Fibroblast of skin of scalp (primary cell): ENCODE measurements around the gene SETX.
"Not testable (repeated sequence)": the region's sequence is repeated elsewhere in the genome, so short reads cannot be mapped to it uniquely, and the experiment has no call there.

Experiments
- DNase-seq: peaks from one replicate; pipeline ENCODE4 v3.0.0-alpha.2; 2013

The SETX gene

GRCh38 chr9:132287256-132287760 lies 67.5 kb downstream of the SETX start:
- DNase-seq: no peak

- peak; percentile 58 for DNase-seq
Observed at GRCh38 chr9:132283863-132284262, 70.9 kb downstream of the SETX start.

GRCh38 chr9:132283165-132283564 lies 71.6 kb downstream of the SETX start:
- DNase-seq: no peak

- DNase-seq: no peak
Observed at GRCh38 chr9:132274861-132275260, 79.9 kb downstream of the SETX start.

GRCh38 chr9:132269704-132270516 lies 84.9 kb downstream of the SETX start:
- DNase-seq: not testable (repeated sequence)

GRCh38 chr9:132268725-132269352 lies 85.9 kb downstream of the SETX start:
- DNase-seq: peak; percentile 57

GRCh38 chr9:132267660-132268059 lies 87.1 kb downstream of the SETX start:
- DNase-seq: no peak

- no peak for DNase-seq
Observed at GRCh38 chr9:132266017-132266416, 88.8 kb downstream of the SETX start.

- DNase-seq: no peak
Observed at GRCh38 chr9:132260846-132261245, 93.9 kb downstream of the SETX start.

GRCh38 chr9:132250324-132251262 lies 104.2 kb downstream of the SETX start:
- DNase-seq: no peak

- no peak for DNase-seq
Observed at GRCh38 chr9:132249690-132250089, 105.1 kb downstream of the SETX start.

- no peak for DNase-seq
Observed at GRCh38 chr9:132249123-132249522, 105.7 kb downstream of the SETX start.

GRCh38 chr9:132247942-132248341 lies 106.8 kb downstream of the SETX start:
- DNase-seq: no peak

- DNase-seq: no peak
Observed at GRCh38 chr9:132245465-132245864, 109.3 kb downstream of the SETX start.

- DNase-seq: no peak
Observed at GRCh38 chr9:132244582-132245455, 110.0 kb downstream of the SETX start.

- no peak for DNase-seq
Observed at GRCh38 chr9:132243156-132244074, 111.4 kb downstream of the SETX start.

GRCh38 chr9:132242621-132243155 lies 112.1 kb downstream of the SETX start:
- no peak for DNase-seq

GRCh38 chr9:132241840-132242620 lies 112.8 kb downstream of the SETX start:
- DNase-seq: no peak

GRCh38 chr9:132241483-132241839 lies 113.3 kb downstream of the SETX start:
- DNase-seq: no peak
